Liver (tissue), 9 donors: ENCODE measurements around the gene HDAC5. TPM values are rescaled to one million over a fixed set of nuclear protein-coding genes. Genes with fewer than 3 reads are reported as not detected.

ENCODE experiments used
- DNase-seq: peaks from one replicate; pipeline ENCODE4 v3.0.0-alpha.2; 2017; ENCODE audit warnings: low spot score
- H3K27ac ChIP-seq, 2 donors: one replicate each; pipeline ENCODE4 v1.7.0; 2013; ENCODE audit warnings: inconsistent platforms in 2 of 2, low read length in 2 of 2, control low read depth in 1 of 2, low read depth in 1 of 2, mild to moderate bottlenecking in 1 of 2
- H3K27me3 ChIP-seq, 4 donors: one replicate each; pipeline versions ENCODE4 v1.6.1 to v1.7.0; 2013; ENCODE audit warnings: low read length in 3 of 4, inconsistent platforms in 1 of 4, mild to moderate bottlenecking in 1 of 4, moderate library complexity in 1 of 4; ENCODE audit not compliant: control insufficient read depth in 4 of 4, insufficient read depth in 4 of 4
- H3K36me3 ChIP-seq, 4 donors: one replicate each; pipeline versions ENCODE4 v1.6.1 to v1.7.0; 2013; ENCODE audit warnings: low read length in 3 of 4, mild to moderate bottlenecking in 3 of 4, low read depth in 1 of 4, moderate library complexity in 1 of 4; ENCODE audit not compliant: control insufficient read depth in 4 of 4, insufficient read depth in 3 of 4
- H3K4me1 ChIP-seq, 4 donors: one replicate each; pipeline versions ENCODE4 v1.6.1 to v1.7.0; 2013; ENCODE audit warnings: low read length in 3 of 4, mild to moderate bottlenecking in 3 of 4, moderate library complexity in 1 of 4; ENCODE audit not compliant: control insufficient read depth in 4 of 4, insufficient read depth in 4 of 4
- H3K4me3 ChIP-seq, 3 donors: one replicate each; pipeline versions ENCODE4 v1.6.1 to v1.7.0; 2013; ENCODE audit warnings: low read length in 3 of 3, control low read depth in 1 of 3, low read depth in 1 of 3, mild to moderate bottlenecking in 1 of 3
- H3K9ac ChIP-seq, 2 donors: one replicate each; pipeline ENCODE4 v1.7.0; 2013; ENCODE audit warnings: low read length in 2 of 2, mild to moderate bottlenecking in 2 of 2, moderate library complexity in 2 of 2, control low read depth in 1 of 2, low read depth in 1 of 2
- H3K9me3 ChIP-seq, 4 donors: one replicate each; pipeline versions ENCODE4 v1.6.1 to v1.7.0; 2013; ENCODE audit warnings: low read length in 3 of 4; ENCODE audit not compliant: control insufficient read depth in 4 of 4
- CTCF ChIP-seq: fragments of 150-350 bp; IDR thresholded peaks from 2 replicates; pipeline ENCODE4 v1.5.1; 2017; ENCODE audit warnings: improper control_type of control experiment, low read depth, low read length; ENCODE audit not compliant: missing input control
- EGR1 ChIP-seq, 2 donors: IDR thresholded peaks; 2 replicates each; pipeline ENCODE4 v1.6.1; 2016 to 2018; ENCODE audit warnings: antibody characterized with exemption in 2 of 2, low read depth in 2 of 2
- FOXA1 ChIP-seq: IDR thresholded peaks from 2 replicates; pipeline ENCODE4 v1.6.1; 2016; ENCODE audit warnings: antibody characterized with exemption
- FOXA2 ChIP-seq: IDR thresholded peaks from 2 replicates; pipeline ENCODE4 v1.6.1; 2016; ENCODE audit warnings: antibody characterized with exemption
- HNF4G ChIP-seq: IDR thresholded peaks from 2 replicates; pipeline ENCODE4 v1.6.1; 2016; ENCODE audit warnings: antibody characterized with exemption
- JUND ChIP-seq, 2 donors: IDR thresholded peaks; 2 replicates each; pipeline ENCODE4 v1.6.1; 2016; ENCODE audit warnings: antibody characterized with exemption in 2 of 2
- RAD21 ChIP-seq, 2 donors: IDR thresholded peaks; 2 replicates each; pipeline ENCODE4 v1.6.1; 2016; ENCODE audit warnings: antibody characterized with exemption in 2 of 2, mild to moderate bottlenecking in 2 of 2
- REST ChIP-seq: IDR thresholded peaks from 2 replicates; pipeline ENCODE4 v1.6.1; 2016; ENCODE audit warnings: antibody characterized with exemption, mild to moderate bottlenecking
- RXRA ChIP-seq, 2 donors: IDR thresholded peaks; 2 replicates each; pipeline ENCODE4 v1.6.1; 2017 to 2018; ENCODE audit warnings: antibody characterized with exemption in 2 of 2, mild to moderate bottlenecking in 1 of 2
- TAF1 ChIP-seq: conservative IDR thresholded peaks from 2 replicates; pipeline ENCODE4 v1.6.1; 2016; ENCODE audit warnings: antibody characterized with exemption, mild to moderate bottlenecking
- YY1 ChIP-seq: IDR thresholded peaks from 2 replicates; pipeline ENCODE4 v1.6.1; 2016; ENCODE audit warnings: antibody characterized with exemption, mild to moderate bottlenecking
- WGBS: extraction: QIAGEN DNeasy Blood & Tissue Kit; methylation state at CpG from one replicate; pipeline ENCODE4 v1.1.7; 2013; 5-methylcytosine and 5-hydroxymethylcytosine counted together
- polyA plus RNA-seq, 2 donors: library from polyadenylated mRNA; stranded (reverse) in 1 of 2; unstranded in 1 of 2; fragments of 200-250 nt in 1 of 2; fragments of >200 nt in 1 of 2; fragmentation: Nextera tagmentation in 1 of 2; extraction: Ambion mirVana in 1 of 2; gene quantifications; one replicate each; pipeline versions ENCODE4 v1.2.1 to v1.2.3, GENCODE V29; 2013 to 2015
- total RNA-seq, 2 donors: library from RNA; depleted of rRNA; stranded (reverse); fragments of >200 nt; gene quantifications; one replicate each; pipeline ENCODE4 v1.2.3, GENCODE V29; 2014
- TF ChIP-seq, protein P1 (sequence below): IDR thresholded peaks from 2 replicates; pipeline ENCODE4 v1.6.1; 2016; ENCODE audit warnings: antibody characterized with exemption
- TF ChIP-seq, protein P2 (sequence below): IDR thresholded peaks from 2 replicates; pipeline ENCODE4 v1.6.1; 2016; ENCODE audit warnings: antibody characterized with exemption
- TF ChIP-seq, protein P3 (sequence below): IDR thresholded peaks from 2 replicates; pipeline ENCODE4 v1.6.1; 2016; ENCODE audit warnings: antibody characterized with exemption
- donor health status: healthy.
- donor health status: healthy.
- donor health status: healthy.
- donor health status: healthy.
- donor health status: healthy.

The HDAC5 gene
- total and polyA plus RNA-seq, 4 donors = 5.8 to 20.3 (median 14.4) TPM

DNA sequence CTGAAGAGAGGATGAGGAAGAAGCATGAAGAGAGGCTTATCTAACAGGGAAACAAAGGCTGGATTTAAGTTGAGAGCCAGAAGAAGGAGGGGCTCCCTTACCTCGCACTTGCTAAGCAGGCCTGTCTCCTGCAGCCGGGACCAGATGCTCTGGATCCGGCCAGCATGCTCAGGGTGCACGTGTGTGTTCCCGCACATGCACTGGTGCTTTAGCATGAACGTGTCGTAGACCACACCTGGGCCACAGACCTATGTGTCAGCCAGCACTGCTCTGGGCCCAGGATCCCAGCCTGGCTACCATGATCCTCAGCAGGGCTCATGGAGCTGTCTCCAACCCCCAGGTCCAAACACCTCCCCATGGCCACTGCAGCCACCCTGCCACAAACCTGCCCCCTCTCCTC is 38.5 kb downstream of the HDAC5 start:
- WGBS = 94% methylated on average over 7 of the region's 7 CpGs
- no peaks in the 10 kb centered on the region for H3K27me3 ChIP-seq

GRCh38 chr17:44084131-44084538 is 39.3 kb downstream of the HDAC5 start:
- DNase-seq = no peak
- 76% methylated on average over 10 of the region's 10 CpGs for WGBS
- Histone ChIP-seq H3K4me1 (peaks cover 0 to 6% (median 0%) of the 10 kb centered on the region in 4 donors), H3K27ac (no peak overlapping the region), H3K9ac (no peak overlapping the region), H3K9me3 (no peaks in the 10 kb centered on the region), H3K36me3 (peaks cover 2 to 34% (median 24%) of the 10 kb centered on the region in 4 donors), H3K27me3 (no peaks in the 10 kb centered on the region), H3K4me3 (no peak overlapping the region)
- no peak for TF ChIP-seq RXRA (IDR thresholded peaks at IDR 0.05)
- TF ChIP-seq RAD21 (IDR thresholded peaks at IDR 0.05) = peak in 1 of 2 donors; percentile 49
- TF ChIP-seq CTCF = peak; percentile 27
- TF ChIP-seq YY1 = no peak

More for the DNA sequence above, 38.5 kb downstream of the HDAC5 start:
- H3K36me3 ChIP-seq = peaks cover 2 to 34% (median 24%) of the 10 kb centered on the region in 4 donors
- no peak for TF ChIP-seq JUND (IDR thresholded peaks at IDR 0.05)
- TF ChIP-seq, protein P1, sequence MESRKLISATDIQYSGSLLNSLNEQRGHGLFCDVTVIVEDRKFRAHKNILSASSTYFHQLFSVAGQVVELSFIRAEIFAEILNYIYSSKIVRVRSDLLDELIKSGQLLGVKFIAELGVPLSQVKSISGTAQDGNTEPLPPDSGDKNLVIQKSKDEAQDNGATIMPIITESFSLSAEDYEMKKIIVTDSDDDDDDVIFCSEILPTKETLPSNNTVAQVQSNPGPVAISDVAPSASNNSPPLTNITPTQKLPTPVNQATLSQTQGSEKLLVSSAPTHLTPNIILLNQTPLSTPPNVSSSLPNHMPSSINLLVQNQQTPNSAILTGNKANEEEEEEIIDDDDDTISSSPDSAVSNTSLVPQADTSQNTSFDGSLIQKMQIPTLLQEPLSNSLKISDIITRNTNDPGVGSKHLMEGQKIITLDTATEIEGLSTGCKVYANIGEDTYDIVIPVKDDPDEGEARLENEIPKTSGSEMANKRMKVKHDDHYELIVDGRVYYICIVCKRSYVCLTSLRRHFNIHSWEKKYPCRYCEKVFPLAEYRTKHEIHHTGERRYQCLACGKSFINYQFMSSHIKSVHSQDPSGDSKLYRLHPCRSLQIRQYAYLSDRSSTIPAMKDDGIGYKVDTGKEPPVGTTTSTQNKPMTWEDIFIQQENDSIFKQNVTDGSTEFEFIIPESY = no peak
- TF ChIP-seq, protein P2, sequence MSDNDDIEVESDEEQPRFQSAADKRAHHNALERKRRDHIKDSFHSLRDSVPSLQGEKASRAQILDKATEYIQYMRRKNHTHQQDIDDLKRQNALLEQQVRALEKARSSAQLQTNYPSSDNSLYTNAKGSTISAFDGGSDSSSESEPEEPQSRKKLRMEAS = no peak
- no peak for TF ChIP-seq EGR1 (IDR thresholded peaks at IDR 0.05; ENCODE audit: low read depth in 2 of 2)
- H3K4me3 ChIP-seq = no peak overlapping the region
- no peaks in the 10 kb centered on the region for H3K9me3 ChIP-seq
- H3K4me1 ChIP-seq = peaks cover 0 to 6% (median 0%) of the 10 kb centered on the region in 4 donors
- no peak for DNase-seq
- H3K27ac ChIP-seq = no peak overlapping the region
- H3K9ac ChIP-seq = no peak overlapping the region

- Histone ChIP-seq H3K36me3 (peaks cover 0 to 40% (median 21%) of the 10 kb centered on the region in 4 donors), H3K27me3 (no peaks in the 10 kb centered on the region), H3K4me1 (peaks cover 0 to 6% (median 0%) of the 10 kb centered on the region in 4 donors), H3K9me3 (no peaks in the 10 kb centered on the region), H3K4me3 (no peak overlapping the region), H3K27ac (no peak overlapping the region), H3K9ac (no peak overlapping the region)
- WGBS = 83% methylated on average over 12 of the region's 12 CpGs
- no peak for DNase-seq
- peak; percentile 82 to 90 for TF ChIP-seq RAD21 (IDR thresholded peaks at IDR 0.05)
- TF ChIP-seq, protein P1 = no peak
- TF ChIP-seq YY1 = no peak
- no peak for TF ChIP-seq EGR1 (IDR thresholded peaks at IDR 0.05; ENCODE audit: low read depth in 2 of 2)
- no peak for TF ChIP-seq REST
- TF ChIP-seq FOXA1 = no peak
- TF ChIP-seq RXRA (IDR thresholded peaks at IDR 0.05) = no peak
- no peak for TF ChIP-seq HNF4G
- TF ChIP-seq TAF1 = no peak
- no peak for TF ChIP-seq FOXA2
- TF ChIP-seq, protein P3, sequence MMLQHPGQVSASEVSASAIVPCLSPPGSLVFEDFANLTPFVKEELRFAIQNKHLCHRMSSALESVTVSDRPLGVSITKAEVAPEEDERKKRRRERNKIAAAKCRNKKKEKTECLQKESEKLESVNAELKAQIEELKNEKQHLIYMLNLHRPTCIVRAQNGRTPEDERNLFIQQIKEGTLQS = no peak
These were observed 40.1 kb downstream of the HDAC5 start for GRCh38 chr17:44083250-44083849.
